Esophagus mucosa (tissue), 1 donor: ENCODE results near the gene IRF8. TPM values are rescaled to one million over a fixed set of nuclear protein-coding genes. Genes with fewer than 3 reads are reported as not detected.
"Not testable (repeated sequence)": the region's sequence is repeated elsewhere in the genome, so short reads cannot be mapped to it uniquely, and the experiment has no call there.

Experiments used
- ATAC-seq: fragments of 200-7000 bp; cut with Tn5 transposase; one replicate; pipeline ENCODE4 v1.9.1; 2020
- total RNA-seq: library from RNA; stranded (reverse); gene quantifications from one replicate; pipeline ENCODE4 v1.2.4, GENCODE V29; 2023
- donor health status: DM: yes; HTN: yes; CAD: no.

Gene IRF8
- total RNA-seq, 1 donor from 2014 or later: 2.2 TPM

DNA sequence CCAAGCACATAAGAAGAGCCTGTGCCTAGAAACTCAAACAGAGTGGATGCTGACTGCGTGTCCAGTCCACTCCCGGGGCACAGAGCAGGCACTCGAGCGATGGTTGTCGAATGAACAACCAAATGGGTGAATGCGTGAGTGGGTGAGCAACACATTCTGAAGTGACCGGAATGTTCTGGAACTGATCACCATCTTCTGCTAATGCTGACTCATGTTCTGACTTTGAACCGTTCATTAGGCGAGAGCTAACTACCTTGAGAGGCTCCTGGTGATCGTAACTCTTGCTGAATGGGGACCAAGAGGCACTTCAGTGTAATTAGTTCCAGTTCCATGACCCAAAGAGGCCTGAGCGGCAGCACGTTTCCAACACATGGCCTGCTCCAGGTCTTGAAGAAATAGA lies 37.9 kb downstream of the IRF8 start:
- ATAC-seq: no peak

DNA sequence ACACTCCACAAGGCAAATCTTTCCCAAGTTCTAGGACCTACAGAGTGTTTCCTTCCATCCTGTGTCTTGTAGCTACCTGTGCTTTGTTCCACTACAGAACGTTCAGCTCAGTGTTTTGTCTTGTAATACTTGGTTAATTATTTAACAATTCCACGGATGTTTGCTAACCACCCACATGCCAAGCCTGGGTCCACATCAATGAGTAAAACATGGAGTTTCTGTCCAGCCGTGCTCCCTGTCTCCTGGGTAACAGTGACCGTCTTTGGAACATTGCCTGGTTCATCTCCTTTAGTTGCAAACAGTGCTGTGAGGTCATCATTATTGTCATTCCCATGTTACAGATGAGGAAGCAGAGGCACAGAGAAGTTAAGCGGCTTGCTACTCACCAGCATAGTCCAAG lies 41.3 kb downstream of the IRF8 start:
- ATAC-seq: no peak

DNA sequence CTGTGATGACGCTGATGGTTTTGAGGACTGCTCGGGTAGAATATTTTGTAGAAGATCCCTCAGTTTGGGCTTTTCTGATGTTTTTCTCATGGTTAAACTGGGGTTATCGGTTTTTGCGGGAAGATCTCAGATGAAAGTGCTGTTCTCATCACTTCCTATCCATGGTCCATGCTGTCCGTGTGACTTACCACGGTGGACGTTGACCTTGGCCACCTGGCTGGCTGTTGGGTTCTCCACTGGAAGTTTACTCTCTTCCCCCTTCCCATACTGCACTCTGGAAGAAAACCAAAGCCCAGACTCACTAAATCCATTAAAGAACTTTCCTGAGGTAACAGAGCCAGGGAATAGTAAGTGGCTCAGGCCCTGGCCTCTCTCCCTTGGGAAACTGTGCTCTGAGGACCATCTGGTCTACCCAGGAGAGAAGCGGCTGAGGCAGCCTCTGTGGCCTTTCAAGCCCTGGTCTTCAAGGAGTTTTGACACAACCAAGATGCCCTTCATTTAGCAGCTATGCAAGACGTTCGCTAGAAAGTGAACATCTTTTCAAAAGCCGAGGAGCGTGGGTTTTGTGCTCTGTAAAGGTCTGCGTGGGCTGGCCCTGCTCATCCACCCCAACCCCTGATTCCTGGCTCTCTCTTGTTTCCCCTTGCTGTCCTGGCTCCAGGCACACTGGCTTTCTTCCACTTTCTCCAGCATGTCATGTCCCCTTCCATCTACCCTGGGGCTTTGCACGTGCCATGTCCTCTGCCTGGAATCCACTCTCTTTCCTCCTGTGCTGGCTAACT lies 43.1 kb downstream of the IRF8 start:
- no peak for ATAC-seq

DNA sequence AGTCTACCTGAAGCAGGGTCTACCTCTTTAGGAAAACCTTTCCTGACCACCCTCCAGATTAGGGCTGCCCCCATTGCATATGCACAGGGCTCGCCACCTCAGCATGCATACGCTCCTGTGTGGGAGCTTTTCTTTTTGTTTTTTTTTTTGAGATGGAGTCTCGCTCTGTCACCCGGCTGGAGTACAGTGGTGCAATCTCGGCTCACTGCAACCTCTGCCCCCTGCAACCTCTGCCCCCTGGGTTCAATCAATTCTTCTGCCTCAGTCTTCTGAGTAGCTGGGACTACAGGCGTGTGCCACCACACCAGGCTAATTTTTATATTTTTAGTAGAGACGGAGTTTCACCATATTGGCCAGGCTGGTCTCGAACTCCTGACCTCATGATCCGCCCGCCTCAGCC lies 43.7 kb downstream of the IRF8 start:
- ATAC-seq: not testable (repeated sequence)

DNA sequence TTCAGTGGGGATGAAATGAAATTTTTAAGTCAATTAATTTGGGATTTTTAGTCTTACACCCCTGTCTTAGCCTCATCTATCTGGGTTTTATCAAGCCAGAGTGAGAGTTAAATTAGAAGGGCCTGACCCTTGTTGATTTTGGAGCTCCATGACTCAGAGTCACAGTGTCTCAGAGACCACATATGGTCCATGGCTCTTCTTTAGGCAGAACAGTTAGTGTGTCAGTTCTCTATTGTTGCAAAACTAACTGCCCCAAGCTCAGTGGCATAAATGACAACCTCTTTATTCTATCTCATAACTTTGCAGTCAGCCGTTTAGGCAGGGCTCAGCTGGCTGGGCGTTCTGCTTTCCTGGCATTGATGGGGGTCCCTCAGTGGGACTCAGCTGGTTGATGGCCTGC lies 44.7 kb downstream of the IRF8 start:
- ATAC-seq: no peak

DNA sequence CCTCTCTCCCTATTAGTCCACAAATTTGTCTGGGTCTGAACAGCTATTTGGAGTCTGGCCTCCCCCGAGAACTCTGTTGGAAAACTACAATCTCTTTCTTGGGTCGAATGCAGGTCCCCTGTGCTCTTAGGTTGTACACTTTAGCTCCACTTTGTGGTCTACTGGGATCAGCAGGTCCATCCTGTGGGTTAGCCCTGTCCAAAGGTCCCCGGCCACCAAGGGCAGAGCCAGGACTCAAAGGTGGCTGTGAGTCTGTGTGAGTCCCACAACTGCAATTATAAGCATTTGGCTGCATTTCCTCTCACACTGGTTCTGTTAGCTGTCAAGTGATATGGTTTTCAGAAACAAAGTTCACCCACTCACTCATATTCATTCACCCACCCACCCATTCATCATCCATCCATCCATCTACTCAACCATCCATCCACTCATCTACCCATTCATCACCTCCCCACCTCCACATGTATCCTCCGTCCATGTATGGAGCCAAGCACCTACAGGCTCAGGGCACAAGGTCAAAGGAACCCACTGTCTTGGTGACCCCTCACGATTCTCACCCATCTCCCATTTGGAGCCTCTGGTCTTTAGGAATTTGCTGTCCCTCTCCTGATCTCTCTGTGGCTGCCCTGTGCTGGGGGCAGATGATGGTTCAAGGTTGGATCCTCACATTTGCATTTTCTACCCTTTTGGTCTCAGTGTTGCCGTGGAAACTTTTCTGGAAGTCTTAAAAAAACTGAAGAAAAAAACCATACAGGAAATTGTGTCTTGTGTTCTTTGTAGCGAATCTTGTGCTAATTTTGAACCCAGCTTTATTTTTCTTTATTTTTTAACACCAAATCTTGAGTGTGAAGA lies 45.8 kb downstream of the IRF8 start:
- no peak for ATAC-seq

DNA sequence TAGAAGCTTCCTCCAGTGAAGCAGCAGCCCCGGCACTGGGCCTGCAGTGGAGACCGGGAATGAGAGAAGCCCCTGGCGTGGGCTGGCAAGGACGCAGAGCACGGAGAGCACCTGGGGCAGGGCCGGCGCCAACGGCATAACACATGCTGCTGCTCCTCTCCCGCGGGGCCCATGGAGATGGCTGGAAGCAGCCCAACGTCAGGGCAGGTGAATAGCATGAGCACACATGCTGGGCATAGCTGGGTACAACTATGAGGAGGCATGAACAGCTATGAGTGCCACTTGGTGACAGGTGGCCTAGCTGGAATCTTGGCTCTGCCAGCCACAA lies 46.4 kb downstream of the IRF8 start:
- no peak for ATAC-seq

DNA sequence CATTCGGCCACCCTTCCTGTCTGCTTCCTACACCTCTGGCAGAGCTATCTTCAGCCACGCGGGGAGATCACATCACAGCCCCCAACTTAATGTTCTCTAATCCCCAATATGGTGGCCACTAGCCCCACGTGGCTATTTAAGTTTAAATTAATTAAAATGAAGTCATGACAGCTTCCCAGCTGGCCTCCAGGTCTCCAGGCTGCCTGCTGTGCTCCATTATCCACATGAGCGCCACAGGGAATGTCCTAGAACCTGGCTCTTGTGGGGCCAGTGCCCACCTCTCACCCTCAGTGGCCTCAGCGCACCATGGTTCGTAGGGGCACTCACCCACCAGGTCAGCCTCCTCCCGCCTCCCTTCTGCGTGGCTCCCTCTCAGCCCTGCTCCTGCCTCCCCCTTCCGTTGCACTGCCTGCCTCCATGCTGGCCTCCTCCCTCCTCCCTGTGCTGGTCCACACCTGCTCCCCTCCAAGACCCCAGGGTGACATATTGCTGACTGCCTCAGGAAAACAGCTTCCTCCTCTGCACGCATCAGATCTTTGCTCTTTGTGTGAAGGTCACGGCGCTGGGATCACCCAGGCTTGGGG lies 47.7 kb downstream of the IRF8 start:
- ATAC-seq: no peak

DNA sequence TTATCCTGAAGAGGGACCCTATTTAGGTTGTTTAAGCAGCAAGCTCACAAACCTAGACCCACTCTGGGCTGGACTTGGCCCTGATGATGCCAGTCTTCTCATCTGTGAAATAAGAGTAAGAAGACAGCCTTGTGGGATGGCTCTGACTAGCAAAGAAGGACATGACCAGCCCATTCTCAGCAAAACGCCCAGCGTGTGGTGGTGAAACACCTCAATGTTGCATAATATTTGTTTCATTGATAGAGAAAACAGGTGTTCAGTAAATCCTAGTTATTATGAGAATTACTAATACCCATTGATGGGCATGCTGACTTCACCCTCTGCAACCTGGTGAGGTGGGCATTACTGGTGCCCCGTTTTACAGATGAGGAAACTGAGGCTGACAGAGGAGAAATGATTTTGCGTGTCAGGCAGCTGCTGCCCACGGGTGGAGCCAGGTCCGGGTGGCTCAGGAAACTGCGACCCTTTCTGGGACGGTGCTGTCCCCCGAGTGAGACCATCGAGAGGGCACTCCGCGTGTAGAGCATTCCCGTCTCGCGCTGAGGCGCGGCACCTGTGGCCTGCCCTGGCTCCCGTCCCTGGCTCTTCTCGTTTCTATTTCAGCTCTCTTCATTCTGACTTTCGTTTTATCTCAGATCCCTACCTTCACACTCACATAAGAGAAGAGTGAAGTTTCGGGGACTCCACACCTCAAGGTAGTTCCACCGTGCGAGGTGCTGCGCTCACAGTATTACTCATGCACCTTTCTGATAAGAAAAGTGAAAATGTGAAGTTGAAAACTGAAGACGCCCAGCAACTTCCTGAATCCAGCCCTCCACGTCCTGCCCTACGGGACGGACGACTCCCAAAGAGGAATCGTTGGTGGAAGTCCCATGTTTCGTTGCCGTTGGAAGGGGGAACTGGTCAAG lies 48.5 kb downstream of the IRF8 start:
- ATAC-seq: peak; percentile 33

DNA sequence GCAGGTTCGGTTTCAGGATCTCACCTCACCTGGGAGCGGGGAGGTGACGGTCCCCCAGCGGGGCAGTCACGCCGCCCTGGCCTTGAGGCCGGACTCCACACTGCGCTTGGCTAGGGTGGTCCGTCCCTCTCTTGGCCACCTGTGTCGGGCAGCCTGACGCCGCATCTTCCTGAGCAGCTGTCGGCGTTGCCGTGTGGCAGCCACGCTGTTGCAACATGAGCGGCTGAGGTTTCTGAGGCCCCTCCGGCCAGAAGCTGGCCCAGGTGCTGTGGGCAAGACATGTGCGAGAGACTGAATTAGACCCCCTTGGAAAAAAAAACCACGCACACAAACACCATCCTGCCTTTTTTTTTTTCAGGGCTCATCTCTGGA lies 49.2 kb downstream of the IRF8 start:
- ATAC-seq: no peak

DNA sequence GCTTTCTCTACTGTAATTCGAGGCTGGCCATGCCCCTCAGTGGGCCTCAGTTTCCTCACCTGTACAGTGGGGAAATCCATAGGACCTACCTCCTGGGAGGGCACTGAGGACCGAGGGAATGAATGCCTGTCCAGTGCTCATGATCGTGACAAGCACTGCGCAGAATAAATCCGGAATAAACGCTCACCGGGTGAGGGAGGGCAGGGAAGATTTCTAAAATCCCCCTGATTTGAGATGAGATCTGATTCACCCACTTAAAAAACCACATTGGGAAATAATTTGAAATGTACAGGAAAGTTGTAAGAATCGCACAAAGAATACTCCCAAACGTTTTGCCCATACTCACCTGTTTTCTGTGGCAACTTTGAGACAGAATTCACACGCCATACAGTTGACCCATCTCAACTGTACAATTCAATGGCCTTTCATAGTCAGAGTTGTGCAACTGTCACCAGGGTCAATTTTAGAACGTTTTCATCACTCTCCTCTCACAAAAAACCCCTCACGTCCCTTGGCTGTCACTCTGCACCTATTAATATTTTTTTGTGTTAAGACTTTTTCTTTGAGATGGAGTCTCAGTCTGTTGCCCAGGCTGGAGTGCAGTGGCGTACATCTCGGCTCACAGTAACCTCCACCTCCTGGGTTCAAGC lies 49.8 kb downstream of the IRF8 start:
- ATAC-seq: no peak

DNA sequence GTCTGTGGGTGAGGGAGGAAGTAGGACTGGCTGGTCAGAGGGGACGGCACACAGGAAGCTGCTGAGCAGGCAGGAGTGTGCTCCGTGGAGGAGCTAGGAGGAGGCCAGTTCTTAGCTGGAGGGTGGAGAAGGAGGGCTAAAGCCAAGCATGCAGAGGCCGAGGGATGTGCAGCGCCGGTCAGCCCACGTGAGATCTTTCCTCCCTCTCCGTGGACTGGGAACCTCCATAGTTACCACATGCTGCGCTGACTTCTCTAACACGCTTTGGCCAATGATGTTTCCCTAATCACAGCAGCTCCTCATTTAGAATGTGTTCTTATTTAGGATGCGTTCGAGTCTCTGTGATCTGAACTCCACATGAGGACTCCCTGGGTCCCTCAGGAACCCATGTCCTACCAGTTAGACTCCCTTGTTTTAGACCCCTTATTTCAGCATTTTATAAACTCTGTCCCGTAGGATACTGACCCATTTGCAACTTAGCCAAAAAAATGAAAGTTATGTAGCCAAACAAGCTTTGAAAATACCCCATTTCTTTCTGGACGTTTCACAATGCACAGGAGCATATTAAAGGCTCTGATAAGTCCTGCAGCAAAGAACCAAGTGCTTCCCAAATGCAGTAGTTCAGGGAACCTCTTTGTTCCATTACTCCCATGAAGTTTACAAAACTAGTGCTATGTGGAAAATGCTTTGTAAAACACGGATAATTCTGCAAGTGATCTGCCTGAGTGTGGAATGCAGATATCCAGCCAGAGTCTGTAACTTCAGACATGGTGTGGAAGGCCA lies 51.4 kb downstream of the IRF8 start:
- ATAC-seq: no peak

DNA sequence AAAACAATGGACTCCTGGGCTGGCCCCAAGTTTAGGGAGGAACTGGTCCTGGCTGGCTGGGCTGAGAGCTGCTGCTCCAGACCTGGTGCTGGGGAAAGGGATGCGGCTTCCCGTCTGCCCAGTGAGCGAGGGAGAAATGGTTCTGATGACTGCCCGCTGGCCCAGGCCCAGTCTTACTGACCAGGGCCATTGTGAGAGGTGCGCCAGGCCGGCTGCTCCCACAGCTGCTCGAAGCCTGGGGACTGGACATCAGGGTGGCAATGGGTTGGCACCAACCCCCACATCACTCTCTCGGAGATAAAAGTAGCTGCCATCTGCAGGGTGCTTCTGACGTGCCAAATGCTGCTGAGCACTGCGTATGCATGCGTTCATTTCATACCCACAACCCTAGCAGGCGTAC lies 53.2 kb downstream of the IRF8 start:
- ATAC-seq: no peak

DNA sequence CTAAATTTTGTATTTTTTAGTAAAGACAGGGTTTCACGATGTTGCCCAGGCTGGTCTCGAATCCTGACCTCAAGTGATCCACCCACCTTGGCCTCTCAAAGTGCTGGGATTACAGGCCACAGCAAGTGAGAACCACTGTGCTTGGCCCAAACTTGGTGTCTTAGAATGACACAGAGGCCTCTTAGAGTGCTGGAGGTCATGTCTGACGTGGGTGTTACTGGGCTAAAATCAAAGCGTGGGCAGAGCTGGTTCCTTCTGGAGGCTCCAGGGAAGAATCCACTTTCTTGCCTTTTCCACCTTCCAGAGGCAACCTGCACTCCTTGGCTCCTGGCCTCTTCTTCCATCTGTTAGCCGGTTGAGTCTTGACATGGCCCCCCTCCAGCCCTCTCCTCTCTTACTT lies 53.8 kb downstream of the IRF8 start:
- no peak for ATAC-seq

DNA sequence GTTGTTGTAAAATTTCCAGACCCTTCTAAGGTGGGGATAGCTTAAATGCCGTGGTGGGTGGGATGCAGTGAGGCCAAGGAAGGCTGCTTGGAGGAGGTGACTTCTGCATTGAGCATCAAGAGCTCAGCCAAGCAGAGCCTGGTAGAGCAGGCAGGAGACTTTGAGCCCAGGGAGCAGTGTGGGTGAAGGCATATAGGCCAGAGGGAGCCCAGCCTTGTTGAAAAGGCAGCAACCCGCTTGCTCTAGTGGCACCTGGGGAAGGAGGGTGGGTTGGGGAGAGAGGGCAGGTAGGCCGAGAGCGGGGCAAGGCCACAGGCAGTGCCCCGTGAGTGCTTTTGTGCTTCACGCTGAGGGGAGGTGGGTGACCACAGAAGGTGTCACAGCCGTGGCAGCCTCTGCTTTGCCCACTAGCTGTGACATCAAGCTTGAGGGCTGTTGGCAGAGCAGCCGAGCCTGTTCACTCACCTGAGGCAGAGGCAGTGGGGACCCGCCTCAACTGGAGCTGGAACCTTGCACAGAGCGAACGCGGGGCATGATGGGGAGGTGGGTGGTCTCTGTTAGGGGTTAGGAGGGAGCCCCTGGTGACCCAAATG lies 56.1 kb downstream of the IRF8 start:
- ATAC-seq: no peak

DNA sequence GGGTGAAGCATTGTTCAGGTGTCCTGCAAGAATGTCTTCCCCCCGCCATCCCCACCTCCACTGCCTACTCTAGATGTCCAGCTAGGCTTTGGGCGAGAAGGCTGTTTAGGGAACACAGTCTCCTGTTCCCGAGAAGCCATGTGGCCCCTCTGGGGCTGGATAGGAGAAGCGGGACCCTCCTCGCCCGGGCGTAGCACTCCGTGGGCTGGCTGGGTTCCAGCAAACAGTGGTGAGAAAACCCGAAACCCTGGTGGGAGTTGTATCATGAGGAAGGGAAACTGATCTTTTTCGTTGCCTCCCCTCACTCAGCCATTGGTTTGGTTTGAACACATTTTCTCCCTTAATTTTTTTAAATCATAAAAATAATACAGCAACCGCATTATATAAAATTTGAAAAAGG lies 56.6 kb downstream of the IRF8 start:
- no peak for ATAC-seq

DNA sequence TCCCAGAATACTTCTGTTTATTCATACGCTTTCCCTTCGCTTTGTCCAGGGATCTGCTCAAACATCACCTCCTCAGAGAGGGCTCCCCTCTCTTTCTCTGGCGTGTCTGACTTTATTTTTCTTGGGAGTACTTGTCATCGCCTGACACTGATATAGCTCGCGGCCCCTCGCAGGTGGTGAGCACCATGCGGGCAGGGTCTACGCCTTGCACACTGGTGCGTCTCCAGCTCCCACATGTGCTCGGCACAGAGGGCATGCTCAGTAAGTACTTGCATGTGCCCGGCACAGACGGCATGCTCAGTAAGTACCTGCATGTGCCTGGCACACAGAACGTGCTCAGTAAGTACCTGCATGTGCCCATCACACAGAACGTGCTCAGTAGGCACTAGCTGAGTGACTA lies 57.5 kb downstream of the IRF8 start:
- ATAC-seq: no peak

DNA sequence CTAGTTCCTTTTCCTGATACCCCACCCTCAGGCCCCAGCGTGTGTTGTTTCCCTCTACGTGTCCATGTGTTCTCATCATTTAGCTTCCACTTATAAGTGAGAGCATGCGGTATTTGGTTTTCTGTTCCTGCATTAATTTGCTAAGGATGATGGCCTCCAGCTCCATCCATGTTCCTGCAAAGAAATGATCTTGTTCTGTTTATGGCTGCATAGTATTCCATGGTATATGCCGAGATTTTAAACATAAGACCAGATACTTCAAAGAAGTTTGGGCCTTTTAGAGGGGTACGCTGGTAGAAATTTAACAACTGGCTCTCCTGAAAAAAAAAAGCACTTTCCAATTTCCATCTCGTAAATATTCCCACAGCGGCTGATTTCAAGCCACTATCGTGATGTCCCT lies 59.8 kb downstream of the IRF8 start:
- no peak for ATAC-seq

DNA sequence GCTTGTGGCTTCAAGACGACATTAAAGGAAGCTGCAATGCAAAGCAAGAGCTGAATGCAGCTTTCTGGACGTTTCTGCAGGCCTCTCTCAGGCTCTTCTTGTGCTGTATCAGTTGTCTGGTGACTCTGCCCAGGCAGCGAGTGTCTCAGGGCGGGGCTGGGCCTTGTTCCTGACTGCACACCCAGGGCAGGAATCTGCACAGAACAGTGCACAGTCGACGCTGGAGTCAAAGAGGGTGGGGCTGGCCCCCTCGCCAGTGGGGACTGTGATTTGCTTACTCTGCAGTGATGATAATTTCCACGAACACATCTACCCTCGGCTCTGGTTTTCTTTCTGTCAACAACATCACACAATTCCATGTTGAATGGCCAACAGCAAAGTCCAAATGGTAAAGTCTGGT lies 60.7 kb downstream of the IRF8 start:
- ATAC-seq: no peak

DNA sequence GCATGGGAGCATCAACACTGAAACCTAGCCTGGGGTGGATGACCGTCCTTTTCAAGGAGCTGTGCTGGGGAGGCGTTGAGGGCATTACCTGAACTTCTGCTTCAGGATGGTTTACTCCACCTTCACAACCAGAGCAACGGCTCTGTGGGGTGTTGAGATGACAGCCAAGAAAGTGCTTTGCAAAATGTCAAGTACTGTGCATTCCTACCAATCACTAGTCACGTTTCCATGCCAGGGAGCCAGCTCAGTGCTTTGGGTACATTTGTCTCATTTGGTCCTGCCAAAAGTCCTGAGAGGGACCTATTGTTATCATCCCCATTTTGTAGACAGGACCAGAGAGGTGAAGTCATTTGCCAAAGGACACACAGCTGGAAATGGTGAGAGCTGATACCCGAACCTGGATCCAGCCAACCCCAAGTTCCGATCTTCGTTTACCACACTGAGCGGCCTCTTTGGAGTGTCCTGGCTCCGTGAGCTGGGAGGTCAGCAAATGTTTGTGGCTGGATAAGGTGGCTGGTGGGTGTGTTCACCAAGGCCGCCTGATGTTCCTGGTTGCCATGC lies 61.6 kb downstream of the IRF8 start:
- ATAC-seq: no peak
